BLaER1 (cell line): ENCODE results near the gene MAP4.
A peak's percentile ranks its signal among the peaks of the same experiment; 100 is the strongest.

Source experiments
- H3K27ac ChIP-seq: shearing (Covaris generic); formaldehyde crosslinking; 2 replicates; pipeline ENCODE4 v1.8.1; 2022
- H3K27me3 ChIP-seq: shearing (Covaris generic); formaldehyde crosslinking; 2 replicates; pipeline ENCODE4 v1.8.1; 2022
- H3K36me3 ChIP-seq: shearing (Covaris generic); formaldehyde crosslinking; 2 replicates; pipeline ENCODE4 v1.8.1; 2022
- H3K4me1 ChIP-seq: shearing (Covaris generic); formaldehyde crosslinking; 2 replicates; pipeline ENCODE4 v1.8.1; 2022
- H3K4me2 ChIP-seq: shearing (Covaris generic); formaldehyde crosslinking; 2 replicates; pipeline ENCODE4 v1.8.1; 2022
- H3K4me3 ChIP-seq: shearing (Covaris generic); formaldehyde crosslinking; 2 replicates; pipeline ENCODE4 v1.8.1; 2022
- H3K9ac ChIP-seq: shearing (Covaris generic); formaldehyde crosslinking; 2 replicates; pipeline ENCODE4 v1.8.1; 2022
- H3K9me3 ChIP-seq: shearing (Covaris generic); formaldehyde crosslinking; 2 replicates; pipeline ENCODE4 v1.8.1; 2022
- H4K20me1 ChIP-seq: shearing (Covaris generic); formaldehyde crosslinking; 2 replicates; pipeline ENCODE4 v1.8.1; 2022
- Cebpa-rat ChIP-seq: shearing (Covaris generic); IDR thresholded peaks from 2 replicates; pipeline ENCODE4 v1.8.1; 2022

The MAP4 gene

DNA sequence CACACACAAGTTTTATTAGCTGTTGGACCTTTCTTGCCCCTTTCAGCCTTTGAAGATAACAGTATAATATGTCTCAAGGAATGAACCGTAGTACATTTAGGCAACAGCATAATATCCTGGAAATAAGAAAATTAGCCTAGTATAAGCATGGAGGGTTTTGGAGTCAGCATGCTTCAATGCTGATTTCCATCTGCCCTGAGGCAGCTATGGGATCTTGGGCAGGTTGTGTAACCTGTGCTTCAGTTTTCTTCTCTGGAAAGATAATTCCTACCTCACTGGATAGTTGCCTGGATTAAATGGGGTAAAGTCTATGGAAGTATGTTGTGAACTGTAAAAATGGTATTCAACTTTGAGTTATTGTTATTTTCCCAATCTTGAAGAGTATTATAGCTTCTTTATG, 211.6 kb downstream of the MAP4 start:
- H3K4me1 ChIP-seq = peaks cover 35% of the 10 kb centered on the region
- H3K27me3 ChIP-seq = no peaks in the 10 kb centered on the region
- peaks cover 47% of the 10 kb centered on the region for H3K36me3 ChIP-seq
- no peak for TF ChIP-seq Cebpa-rat
- H3K4me2 ChIP-seq = peak overlapping the region; percentile 93
- H4K20me1 ChIP-seq = peaks cover 13% of the 10 kb centered on the region; the same call in 1 of the 2 replicates
- peak overlapping the region; percentile 81 for H3K4me3 ChIP-seq
- peak overlapping the region; percentile 96; the same call in 1 of the 2 replicates for H3K9ac ChIP-seq
- 0 out of 2 replicates have a peak overlapping the region, but pooled peaks have one; percentile 95 for H3K27ac ChIP-seq
- no peaks in the 10 kb centered on the region for H3K9me3 ChIP-seq

DNA sequence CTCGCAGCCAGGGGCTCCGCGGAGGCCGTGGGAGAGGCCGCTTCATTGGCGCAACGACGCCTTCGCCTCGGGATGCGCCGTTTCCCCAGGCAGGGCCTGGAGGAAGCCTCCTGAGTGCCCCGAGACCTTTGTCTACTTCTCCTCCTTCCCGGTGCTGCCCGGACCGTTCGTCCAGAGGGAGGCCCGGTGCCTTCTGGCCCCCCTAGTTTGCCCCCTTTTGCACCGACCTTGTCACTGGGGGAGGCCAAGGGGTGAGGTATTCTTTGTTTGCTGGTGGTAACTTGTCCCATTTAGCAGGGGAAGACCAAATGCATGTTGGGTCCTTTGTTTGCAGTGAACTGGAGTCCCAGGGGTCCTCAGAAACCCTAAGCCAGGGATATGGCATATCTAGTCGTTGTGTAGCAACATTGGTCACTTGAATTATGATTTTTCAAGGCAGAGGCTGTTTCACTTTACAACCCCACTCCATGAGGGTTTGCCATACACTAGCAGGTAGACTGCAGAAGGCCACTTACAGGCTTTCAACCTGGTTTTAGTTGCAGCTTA, 212.7 kb downstream of the MAP4 start:
- Histone ChIP-seq H3K27ac (peak overlapping the region; percentile 95), H3K27me3 (no peaks in the 10 kb centered on the region), H3K4me2 (peak overlapping the region; percentile 93), H3K36me3 (peaks cover 37% of the 10 kb centered on the region), H3K9me3 (no peaks in the 10 kb centered on the region), H3K4me1 (peaks cover 35% of the 10 kb centered on the region), H3K9ac (peak overlapping the region; percentile 96), H3K4me3 (peak overlapping the region; percentile 81), H4K20me1 (peaks cover 3% of the 10 kb centered on the region; the same call in 1 of the 2 replicates)
- TF ChIP-seq Cebpa-rat = no peak

DNA sequence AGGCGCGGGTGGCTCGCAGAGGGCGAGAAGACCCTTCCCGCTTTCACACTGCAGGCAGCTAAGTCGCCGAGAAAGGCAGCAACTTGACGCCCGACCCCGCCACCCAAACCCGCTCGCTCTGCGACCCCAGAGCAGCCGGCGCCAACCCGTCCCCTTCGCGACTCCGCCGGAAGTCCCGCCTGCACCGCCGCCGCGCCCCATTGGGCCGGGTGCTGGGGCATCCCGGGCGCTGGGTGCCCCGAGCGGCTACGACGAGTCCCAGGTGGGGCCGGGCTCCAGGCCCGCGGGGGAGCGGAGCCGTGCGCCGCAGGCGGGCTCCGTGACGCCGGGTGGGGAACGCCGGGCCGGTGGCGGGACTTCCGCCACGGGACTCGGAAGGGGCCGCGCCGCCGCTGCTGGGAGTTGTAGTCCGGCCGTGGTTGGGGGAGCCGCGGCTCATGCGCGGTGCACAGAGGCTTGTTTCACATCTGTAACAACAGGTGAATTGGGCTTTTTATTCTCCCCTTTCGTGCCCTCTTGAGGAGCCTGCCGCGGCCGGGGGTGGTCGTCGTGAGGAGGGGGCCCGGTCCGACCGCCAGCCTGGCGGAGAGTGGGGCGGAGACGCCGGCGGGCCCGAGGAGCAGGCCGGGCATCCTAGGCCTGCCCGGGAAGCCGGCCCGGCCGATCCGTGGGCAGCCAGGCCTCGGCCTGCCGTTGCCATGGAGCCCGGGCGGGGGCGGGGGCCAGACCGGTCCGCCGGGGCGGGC, 213.3 kb downstream of the MAP4 start, which contains the start of gene DHX30:
TSS of gene DHX30 (plus strand) at position 405 of the 746 bp plus-strand sequence. CDS start 7,546 bp downstream, outside the sequence.
- no peak for TF ChIP-seq Cebpa-rat
- peaks cover 35% of the 10 kb centered on the region for H3K4me1 ChIP-seq
- peaks cover 31% of the 10 kb centered on the region for H3K36me3 ChIP-seq
- no peaks in the 10 kb centered on the region for H3K27me3 ChIP-seq
- H4K20me1 ChIP-seq = no peaks in the 10 kb centered on the region
- H3K4me2 ChIP-seq = peak within 1 kb of the TSS; percentile 93
- H3K27ac ChIP-seq = peak within 1 kb of the TSS; percentile 95
- H3K9ac ChIP-seq = peak within 1 kb of the TSS; percentile 96
- no peaks in the 10 kb centered on the region for H3K9me3 ChIP-seq
- peak within 1 kb of the TSS; percentile 81 for H3K4me3 ChIP-seq
